ENCODE results near the gene CD300LF.

DNA sequence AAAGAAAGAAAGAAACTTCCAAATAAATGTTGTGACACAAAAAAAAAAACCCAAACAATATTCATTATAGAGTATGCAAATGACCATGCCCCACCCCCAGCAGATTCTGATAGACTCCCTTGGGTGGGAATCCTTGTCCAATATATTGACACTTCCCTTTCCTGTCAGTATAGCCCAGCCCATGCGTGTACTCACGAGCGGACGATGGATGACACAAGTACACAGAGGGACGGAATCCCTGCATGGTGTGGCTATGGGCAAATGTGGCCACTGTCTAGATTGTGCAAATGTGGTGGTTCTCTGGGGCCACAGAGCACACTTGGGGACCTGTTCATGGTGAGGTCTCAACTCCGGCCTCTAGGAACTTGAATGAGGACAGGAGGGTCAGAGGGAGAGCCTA, 27.4 kb upstream of the CD300LF start:
- TF ChIP-seq, protein P1, sequence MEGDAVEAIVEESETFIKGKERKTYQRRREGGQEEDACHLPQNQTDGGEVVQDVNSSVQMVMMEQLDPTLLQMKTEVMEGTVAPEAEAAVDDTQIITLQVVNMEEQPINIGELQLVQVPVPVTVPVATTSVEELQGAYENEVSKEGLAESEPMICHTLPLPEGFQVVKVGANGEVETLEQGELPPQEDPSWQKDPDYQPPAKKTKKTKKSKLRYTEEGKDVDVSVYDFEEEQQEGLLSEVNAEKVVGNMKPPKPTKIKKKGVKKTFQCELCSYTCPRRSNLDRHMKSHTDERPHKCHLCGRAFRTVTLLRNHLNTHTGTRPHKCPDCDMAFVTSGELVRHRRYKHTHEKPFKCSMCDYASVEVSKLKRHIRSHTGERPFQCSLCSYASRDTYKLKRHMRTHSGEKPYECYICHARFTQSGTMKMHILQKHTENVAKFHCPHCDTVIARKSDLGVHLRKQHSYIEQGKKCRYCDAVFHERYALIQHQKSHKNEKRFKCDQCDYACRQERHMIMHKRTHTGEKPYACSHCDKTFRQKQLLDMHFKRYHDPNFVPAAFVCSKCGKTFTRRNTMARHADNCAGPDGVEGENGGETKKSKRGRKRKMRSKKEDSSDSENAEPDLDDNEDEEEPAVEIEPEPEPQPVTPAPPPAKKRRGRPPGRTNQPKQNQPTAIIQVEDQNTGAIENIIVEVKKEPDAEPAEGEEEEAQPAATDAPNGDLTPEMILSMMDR (IDR thresholded peaks at IDR 0.05; ENCODE audit: poor library complexity), result no peak
- no peak for TF ChIP-seq EZH2 (IDR thresholded peaks at IDR 0.05; ENCODE audit: borderline replicate concordance)

Measured in hepatocyte (in vitro differentiated cells).